Stomach (tissue), 4 donors: ENCODE measurements around the gene CNTN4.

Source experiments
- EP300 ChIP-seq: sonication (generic); formaldehyde crosslinking; IDR thresholded peaks from one replicate; pipeline ENCODE4 v1.6.1; 2017; ENCODE audit warnings: antibody characterized with exemption
- POLR2A ChIP-seq, 4 donors: fragments of 450-650 bp; IDR thresholded peaks; one replicate each; pipeline ENCODE4 v1.6.1; 2016; ENCODE audit warnings: antibody characterized with exemption in 4 of 4, control low read depth in 2 of 4, mild to moderate bottlenecking in 1 of 4, moderate library complexity in 1 of 4
- POLR2AphosphoS5 ChIP-seq, 3 donors: sonication (generic); formaldehyde crosslinking; IDR thresholded peaks; one replicate each; pipeline ENCODE4 v1.6.1; 2016; ENCODE audit warnings: antibody characterized with exemption in 3 of 3
- TF ChIP-seq, protein P1 (sequence below), 7 experiments: fragments of 450-650 bp in 4 of 7; fragments of 200-600 bp in 3 of 7; sonication (generic) in 3 of 7; IDR thresholded peaks; one replicate each; pipeline ENCODE4 v1.5.1; 2016 to 2019; ENCODE audit warnings: antibody characterized with exemption in 7 of 7, control low read depth in 2 of 7, mild to moderate bottlenecking in 1 of 7

DNA sequence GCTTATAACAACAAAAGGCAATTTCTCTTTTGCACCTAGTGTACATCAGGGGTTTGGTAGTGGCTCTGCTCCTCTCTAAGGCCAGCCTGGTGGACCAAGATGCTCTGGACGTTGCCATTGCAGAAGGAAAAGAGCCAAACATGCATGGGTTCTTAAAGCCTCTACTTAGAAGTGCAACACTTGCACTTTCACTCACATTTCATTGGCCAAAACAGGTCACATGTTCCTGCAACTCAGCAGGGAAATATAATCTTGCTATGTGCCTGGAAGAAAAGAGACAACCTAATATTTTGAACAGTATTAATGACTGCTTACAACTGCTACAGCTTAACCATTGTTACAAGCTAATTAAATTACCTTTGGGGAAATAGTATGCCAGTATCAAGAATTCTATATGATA is 828.6 kb downstream of the CNTN4 start:
- TF ChIP-seq POLR2AphosphoS5 (IDR thresholded peaks at IDR 0.05) (no peak), EP300 (no peak), POLR2A (IDR thresholded peaks at IDR 0.05) (no peak)
- TF ChIP-seq, protein P1, sequence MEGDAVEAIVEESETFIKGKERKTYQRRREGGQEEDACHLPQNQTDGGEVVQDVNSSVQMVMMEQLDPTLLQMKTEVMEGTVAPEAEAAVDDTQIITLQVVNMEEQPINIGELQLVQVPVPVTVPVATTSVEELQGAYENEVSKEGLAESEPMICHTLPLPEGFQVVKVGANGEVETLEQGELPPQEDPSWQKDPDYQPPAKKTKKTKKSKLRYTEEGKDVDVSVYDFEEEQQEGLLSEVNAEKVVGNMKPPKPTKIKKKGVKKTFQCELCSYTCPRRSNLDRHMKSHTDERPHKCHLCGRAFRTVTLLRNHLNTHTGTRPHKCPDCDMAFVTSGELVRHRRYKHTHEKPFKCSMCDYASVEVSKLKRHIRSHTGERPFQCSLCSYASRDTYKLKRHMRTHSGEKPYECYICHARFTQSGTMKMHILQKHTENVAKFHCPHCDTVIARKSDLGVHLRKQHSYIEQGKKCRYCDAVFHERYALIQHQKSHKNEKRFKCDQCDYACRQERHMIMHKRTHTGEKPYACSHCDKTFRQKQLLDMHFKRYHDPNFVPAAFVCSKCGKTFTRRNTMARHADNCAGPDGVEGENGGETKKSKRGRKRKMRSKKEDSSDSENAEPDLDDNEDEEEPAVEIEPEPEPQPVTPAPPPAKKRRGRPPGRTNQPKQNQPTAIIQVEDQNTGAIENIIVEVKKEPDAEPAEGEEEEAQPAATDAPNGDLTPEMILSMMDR (IDR thresholded peaks at IDR 0.05): no peak
